ENCODE measurements around the gene EIF3B.
A peak's percentile ranks its signal among the peaks of the same experiment; 100 is the strongest.
"Not testable (repeated sequence)": the region's sequence is repeated elsewhere in the genome, so short reads cannot be mapped to it uniquely, and the experiment has no call there.

The EIF3B gene

DNA sequence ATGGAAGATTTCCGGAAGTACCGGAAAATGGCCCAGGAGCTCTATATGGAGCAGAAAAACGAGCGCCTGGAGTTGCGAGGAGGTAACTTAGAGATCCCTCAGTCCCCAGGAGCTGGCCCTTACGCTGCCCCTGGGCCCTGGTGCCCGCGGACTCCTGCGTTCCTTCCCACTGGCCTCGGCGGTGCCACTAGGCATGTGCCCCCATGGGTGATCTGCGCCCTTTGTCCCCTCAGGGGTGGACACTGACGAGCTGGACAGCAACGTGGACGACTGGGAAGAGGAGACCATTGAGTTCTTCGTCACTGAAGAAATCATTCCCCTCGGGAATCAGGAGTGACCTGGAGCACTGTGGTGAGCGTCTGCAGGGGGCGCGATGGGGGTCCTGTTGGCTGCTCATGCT is 24.5 kb downstream of the EIF3B start:
- DNase-seq: no peak

DNA sequence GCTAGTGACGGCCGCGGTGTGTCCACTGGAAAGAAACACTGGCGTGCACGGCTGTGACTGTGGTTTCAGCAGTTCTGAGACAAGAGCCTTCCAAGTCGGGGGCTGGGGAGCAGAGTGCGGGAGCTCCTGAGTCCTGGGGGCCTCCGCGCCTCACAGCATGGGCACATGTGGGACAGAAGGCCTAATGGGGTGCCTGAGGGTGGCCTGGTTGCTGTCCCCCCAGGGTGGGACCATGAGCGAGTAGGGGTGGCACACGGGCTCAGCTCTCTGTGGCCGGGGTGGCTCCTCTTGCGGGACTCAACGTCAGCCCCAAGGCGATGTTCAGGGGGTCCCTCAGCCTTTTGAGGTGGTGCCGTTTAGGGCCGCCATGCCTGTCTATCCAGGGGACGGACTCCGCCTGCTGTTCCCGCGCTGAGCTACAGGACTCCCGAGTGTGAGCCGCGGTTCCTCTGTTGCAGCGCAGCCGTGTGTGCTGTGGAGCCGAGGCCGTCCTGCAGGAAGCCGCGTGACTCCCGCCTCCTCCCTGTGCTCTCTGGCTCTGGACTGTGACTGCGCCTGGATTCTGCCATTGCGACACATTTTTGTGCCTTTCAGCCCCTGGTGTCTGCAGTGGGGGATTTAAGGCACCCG is 25.3 kb downstream of the EIF3B start:
- no peak for DNase-seq

DNA sequence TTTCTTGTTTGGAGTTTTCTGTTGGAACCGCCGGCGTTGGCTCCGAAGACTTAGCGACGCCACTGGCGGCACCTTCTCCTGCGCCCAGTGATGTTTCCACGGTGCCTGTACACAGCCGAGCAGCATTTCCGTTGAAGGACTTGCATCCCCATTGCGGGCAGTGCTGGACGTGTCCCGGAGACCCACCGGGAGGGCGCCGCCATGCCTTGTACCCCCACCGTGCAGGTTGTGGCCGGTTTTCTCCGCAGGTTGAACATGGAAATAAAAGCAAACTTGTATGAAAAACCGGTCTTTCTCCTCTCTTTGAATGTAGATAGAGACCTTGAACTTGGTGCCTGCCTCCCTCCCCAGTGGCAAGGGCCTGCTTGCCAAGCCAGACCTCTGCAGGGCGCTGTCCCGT is 25.8 kb downstream of the EIF3B start:
- no peak for DNase-seq

DNA sequence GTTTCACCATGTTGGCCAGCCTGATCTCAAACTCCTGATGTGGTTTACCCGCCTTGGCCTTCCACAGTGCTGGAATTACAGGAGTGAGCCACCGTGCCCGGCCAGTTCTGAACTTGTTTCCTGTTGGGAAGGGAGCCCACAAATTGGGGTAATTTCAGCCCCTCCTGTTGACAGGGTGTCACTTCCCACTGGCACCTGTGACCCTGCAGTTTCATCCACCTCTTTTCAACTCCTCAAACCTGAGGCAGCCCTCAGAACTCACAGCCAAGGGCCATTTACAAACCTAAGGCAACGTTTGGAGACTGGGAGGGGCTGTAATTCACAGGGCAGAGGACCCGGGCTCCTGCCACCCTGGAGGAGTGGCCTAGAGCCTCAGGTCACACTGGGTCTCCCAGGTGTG is 26.6 kb downstream of the EIF3B start:
- DNase-seq: no peak

DNA sequence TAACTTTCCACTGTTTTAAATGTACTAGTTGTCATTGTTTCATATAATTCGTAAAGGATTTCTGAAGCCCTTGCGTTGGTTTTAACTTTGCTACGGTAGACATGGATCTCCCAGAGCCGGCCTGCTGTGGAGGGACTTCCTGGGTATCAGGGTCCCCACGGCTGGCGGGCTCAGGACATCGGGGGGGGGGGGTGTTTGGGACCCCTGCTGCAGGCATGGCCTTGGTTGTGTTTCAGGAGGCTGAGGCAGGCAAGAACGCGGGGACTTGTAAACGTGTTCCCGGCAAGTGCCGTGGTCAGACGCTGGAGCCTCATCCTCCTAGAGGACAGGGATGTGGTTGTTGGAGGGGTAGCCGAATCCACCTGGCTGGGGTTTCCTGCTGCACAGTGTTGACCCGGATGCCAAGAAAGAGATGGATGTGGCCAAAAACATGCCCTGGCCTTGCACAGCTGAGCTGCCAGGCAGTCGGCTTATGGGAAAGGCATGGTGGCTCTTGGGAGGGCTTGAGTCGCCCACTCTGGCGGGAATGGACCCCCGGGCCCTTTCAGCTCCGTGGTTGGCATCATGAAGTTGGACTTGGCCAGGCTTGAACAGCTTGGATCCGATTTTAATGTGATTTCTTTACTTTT is 27.4 kb downstream of the EIF3B start:
- DNase-seq: no peak

DNA sequence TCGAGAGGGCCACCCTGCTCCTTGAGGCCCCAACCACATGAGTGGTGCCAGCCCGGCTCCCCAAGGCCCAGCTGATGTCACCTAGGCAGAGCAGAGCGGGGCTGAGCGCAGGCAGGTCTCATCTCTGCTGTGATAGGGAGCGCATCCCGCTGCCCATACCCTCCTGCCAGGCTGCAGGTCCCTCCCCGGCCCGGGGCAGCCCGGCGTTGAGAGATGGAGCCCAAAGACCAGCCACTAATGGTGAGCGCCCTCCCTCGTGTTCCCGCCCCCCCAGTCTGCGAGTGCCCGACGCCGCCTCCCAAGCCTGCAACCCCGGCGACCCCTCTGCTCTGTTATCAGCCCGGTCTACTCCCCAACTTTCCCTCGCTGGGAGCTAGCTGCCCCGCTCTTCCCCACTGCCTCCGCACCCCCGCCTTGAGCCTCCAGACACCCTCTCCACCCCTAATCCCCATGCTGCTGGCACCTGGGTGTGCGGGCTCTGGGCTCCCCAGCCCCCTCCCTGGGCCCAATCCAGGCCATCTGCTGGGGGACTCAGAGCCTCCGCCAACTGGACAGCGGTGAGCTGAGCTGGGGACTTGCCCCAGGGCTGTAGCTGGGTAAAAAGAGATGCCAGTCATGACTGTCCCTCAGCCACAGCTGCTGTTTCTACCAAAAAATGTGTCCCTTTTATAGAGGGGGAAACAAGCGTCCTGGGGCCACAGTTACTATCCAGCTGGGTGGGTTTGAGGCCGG is 29.1 kb downstream of the EIF3B start:
- no peak for DNase-seq

DNA sequence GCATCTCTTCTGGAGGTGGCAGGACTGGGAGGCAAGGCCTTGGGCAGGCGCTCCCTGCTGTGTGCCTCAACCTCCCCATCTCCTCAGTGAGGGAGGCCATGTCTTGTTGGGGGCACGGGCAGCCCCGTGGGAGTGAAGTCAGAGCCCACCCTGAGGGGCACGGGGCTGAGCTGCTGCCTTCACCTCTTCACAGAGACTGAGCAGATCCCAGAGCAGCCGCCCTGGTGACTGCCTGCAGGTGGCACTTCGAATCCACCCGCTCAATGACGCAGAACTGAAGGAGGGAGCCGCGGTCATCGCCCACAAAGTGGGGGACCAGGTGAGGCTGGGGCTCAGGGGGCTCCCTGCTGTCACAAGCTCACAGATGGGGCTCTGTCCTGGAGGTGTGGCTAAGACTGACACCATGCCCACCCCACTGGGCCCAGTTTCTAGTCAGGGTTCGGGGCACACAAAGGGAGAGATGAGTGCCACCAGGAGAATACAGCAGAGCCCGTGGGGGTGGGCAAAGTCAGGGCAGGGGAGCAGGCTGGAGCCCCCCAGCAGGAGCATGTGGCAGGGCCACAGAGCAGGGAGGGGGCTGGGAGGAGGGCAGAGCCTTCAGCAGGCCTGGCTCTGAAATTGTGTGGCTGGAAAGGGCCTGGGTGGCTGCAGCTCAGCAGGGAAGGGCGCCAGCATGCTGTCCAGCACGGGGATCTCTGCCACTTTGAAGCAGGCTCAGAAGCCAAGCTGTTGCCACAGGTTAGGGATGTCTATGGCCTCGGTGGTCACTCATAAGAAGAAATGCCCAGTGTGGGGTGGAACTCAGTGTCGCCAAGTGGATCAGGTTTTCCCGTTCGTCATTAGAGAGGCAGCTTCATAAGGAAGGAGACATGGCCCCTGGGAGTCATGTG is 30.0 kb downstream of the EIF3B start:
- DNase-seq: no peak

DNA sequence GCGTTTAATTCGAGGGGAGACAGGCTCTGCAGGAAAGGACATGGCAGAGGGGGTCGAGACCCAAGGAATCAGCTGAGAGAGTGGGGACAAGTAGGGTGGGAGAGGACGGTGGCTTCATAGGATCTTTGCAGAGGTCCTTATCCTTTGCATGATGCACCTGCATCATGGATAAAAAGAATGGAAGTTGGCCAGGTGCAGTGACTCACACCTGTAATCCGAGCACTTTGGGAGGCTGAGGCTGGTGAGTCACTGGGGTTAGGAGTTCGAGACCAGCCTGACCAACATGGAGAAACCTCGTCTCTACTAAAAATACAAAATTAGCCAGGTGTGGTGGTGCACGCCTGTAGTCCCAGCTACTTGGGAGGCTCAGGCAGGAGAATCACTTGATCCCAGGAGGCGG is 31.5 kb downstream of the EIF3B start:
- not testable (repeated sequence) for DNase-seq

DNA sequence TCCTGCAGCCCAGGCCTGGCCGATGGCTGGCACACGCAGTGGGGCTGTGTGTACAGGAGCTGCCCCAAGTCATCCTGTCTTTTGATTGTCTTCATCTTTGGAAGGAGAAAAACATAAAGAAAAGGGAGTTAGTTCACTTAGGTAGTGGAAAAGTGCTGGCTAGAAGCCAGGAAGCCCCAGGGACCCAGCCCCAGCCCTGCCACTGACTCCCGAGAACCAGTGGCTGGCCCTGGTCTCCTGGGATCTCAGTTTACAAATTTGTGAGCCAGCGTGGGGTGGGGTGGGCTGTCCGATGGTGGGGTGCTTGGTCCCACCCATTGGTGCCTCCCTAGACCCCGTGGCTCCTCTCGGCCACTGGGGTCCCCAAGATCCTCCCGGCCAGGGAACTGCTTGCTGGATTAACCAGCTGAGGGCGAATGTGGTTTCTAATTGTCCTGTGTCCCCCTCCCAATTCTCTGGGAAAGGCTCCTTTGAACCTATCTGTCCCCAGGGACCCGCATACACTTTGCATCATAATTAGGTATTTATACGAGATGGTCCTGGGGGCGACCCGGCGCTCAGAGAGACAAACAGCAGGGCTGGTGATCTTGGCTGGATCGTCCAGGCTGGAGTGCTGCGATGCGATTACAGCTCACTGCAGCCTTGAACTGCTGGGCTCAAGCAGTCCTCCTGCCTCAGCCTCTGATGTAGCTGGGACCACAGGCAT is 32.5 kb downstream of the EIF3B start:
- no peak for DNase-seq

DNA sequence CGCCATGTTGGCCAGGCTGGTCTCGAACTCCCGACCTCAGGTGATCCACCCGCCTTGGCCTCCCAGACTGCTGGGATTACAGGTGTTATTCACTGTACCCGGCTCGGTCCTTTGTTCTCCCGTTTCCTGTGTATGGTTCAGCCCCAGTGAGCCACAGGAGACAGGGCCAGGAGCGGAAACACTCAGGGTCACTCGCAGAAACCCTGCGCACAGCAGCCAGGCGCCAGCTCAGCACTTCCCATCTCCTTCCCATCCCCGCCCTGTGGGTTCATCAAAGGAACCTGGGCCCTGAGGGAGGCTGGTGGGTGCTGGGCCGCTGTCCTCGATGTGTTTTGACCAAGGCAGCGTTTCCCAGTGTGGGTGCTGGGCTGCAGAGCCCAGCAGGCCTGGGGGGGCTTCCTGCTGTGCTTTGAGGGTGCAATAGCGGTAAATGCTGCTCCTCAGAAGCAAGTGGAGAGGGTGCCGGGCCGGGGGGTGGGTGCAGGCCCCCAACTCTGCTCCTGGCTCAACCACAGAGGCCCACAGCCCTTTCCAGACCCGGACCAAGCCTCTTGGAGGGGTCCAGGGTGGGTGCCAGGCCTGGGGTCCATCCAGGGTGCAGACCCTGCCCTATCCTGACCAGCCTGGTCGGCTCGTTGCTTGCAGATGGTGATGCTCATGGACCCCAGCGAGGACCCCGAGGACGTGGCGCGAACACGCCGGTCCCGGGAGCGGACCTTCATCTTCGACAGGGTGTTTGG is 33.4 kb downstream of the EIF3B start:
- DNase-seq: no peak

DNA sequence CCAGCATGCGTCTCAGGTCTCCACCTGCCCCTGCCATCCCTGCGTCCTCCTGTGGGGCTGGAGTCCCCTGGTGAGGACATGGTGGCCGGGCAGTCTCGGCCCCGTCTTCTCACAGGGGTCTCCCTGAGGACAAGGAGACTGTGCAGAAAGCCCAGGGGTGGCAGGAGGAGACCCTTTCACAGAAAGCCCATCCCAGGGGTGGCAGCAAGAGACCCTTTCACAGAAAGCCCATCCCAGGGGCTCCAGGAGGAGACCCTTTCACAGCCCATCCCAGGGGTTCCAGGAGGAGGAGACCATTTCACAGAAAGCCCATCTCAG is 34.0 kb downstream of the EIF3B start:
- no peak for DNase-seq

DNA sequence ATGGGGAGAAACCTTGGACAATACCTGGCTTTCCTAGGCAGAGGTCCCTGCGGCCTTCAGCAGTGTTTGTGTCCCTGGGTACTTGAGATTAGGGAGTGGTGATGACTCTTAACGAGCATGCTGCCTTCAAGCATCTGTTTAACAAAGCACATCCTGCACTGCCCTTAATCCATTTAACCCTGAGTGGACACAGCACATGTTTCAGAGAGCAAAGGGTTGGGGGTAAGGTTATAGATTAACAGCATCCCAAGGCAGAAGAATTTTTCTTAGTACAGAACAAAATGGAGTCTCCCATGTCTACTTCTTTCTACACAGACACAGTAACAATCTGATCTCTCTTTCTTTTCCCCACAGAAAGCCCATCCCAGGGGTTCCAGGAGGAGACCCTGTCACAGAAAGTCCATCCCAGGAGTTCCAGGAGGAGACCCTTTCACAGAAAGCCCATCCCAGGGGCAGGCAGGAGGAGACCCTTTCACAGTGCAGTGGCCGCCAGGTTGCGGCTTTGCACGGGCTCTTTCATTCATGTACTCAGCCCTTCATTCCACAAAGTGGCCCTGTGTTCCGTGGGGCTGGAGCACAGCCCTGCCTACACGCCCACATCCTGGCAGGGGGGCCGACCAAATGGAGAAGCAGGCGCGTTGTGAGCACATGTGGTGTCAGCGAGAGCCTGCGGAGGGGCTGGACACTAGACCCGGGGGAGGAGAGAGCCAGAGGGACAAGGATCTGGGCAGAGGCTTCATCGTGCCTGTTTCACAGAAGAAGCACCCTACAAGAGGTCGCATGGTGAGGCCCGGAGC is 35.6 kb downstream of the EIF3B start:
- not testable (repeated sequence) for DNase-seq

DNA sequence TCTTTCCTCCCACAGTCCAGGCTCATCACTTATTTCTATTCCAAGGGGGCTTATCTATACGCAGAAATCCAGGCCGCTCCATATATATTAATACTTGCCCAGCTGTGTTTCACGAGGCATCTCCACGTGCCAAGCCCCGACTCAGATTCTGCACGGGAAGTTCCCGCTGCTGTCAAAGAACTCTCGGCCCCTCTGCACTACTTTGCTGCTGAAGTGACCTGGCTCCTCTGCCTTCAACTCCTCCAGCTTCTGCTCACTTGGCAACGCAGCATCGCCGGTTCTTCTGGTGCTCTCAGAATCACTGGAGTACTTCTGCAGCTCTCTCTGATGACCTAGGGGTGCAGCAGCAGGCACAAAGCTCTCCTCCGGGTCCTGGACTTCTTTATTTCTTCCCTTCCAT is 39.1 kb downstream of the EIF3B start:
- DNase-seq: no peak

DNA sequence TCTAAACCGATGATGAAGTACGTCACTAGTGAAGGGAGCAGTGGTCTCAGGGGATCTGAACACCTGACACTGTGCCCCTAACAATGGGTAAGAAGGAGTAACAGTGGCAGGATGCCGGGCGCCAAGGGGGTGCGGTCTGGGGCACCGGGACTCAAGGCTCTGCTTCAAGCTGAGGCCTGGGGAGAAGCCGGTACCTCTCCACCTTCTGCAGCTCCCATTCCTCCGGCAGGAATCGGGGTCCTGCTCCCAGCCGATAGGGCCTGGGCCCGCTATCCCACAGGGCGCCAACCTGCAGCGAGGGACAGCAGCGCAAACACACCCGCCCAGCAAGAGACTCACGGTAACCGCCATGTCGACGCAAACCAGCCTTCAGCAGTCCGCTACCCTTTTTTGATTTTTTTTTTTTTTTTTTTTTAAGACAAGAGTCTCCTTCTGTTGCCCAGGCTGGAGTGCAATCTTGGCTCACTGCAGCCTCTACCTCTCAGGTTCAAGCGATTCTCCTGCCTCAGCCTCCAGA is 40.0 kb downstream of the EIF3B start:
- no peak for DNase-seq

DNA sequence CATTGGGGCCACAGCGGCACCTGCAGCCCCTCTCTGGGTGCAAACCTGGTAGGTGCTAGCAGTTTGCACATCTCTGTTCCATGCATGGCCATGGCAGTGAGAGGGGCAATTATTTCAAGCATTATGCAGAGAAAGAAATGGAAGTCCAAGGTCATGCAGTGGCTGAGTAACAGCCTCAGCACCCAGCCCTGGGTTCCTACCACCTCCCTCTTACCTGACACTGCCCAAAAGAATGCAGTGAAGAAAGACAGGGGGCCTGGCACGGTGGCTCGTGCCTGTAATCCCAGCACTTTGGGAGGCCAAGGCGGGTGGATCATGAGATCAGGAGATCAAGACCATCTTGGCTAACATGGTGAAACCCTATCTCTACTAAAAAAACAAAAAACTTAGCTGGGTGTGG is 43.9 kb downstream of the EIF3B start:
- no peak for DNase-seq

DNA sequence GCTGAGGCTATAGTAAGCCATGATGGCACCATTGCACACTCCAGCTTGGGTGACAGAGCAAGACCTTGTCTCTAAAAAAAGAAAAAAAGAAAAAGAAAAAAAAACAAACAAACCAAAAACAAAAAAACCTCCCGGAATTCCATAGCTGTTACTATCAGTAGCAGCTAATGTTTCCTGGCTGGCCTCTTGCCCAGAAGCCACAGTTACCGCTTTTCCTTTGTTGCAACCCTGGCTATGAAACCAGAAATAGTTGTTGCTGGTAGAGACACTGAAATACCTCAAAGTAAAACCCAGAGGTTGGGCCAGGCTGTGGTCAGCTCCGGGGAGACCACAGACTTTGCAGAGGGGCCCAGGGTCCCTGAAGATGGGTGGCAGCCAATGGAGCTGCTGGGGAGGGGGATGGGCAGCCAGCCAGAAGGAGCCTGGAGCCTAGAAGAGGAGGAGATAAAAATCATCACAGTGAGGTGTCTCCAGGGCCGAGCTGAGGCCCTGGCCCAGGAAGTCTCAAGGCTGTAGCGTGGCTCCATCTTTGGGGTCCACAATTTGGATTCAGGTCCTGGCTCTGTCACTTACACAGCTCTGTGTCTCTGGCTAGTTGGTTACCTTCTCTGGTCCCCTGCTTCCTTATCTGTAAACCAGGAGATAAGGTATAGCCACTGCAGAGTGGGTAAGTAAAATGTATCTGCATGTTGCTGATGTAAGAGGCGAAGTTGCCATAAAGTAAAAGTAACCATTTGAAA is 45.4 kb downstream of the EIF3B start:
- no peak for DNase-seq

DNA sequence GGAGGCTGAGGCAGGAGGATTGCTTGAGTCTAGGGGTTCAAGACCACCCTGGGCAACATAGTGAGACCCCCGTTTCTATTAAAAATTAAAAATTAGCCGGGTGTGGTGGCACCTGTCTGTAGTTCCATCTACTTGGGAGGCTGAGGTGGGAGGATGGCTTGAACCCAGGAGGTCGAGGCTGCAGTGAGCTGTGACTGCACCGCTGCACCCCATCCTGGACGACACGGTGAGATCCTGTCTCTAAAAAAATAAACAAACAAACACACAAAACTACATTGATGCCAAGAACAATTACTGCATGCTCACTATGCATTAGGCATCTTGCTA is 48.0 kb downstream of the EIF3B start:
- DNase-seq: no peak

DNA sequence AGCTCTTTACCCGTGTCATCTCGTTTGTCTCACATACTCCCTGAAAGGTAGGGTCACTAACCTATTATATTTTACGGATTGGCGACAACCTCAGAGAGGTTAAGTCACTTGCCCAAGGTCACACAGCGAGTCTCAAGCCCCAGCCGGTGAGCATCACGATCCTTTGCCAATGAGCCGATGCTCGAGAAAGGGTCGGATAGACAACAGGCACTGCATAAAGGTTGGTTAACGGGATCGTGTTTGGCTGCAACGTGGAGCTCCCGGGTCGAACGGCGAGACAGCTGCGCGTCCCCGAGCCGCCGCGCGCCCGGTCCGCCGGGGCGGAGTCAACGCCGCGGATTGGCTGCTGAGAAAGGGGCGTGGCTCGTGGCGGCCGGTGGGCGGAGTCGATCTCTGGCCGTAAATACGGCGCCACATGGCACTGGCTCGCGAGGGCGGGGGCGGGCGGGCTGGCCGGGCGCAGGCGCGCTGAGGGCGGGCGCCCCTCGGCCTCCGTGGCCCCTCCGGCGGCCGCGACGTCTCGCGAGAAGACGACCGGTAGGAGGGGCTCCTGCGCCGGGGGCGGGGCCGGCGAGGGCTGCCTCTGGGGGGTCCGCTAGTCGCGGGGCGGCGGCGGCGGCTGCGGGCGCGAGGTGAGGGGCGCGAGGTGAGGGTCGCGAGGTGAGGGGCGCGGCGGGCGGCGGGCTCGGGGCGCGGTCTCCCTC is 48.5 kb downstream of the EIF3B start, which contains the start of gene CHST12:
Gene CHST12 (plus strand): TSS at position 598 of the 704 bp plus-strand sequence. CDS start 29,029 bp downstream, outside the sequence.
- peak; percentile 82 to 96 (median 88) for DNase-seq
